LNCAP (cell line): ENCODE measurements around the gene LRRC43.

Source experiments
- TF ChIP-seq, protein P1 (sequence below): fragments of 450-650 bp; IDR thresholded peaks from 2 replicates; pipeline ENCODE4 v1.5.1; 2017; ENCODE audit warnings: mild to moderate bottlenecking

LRRC43 gene

DNA sequence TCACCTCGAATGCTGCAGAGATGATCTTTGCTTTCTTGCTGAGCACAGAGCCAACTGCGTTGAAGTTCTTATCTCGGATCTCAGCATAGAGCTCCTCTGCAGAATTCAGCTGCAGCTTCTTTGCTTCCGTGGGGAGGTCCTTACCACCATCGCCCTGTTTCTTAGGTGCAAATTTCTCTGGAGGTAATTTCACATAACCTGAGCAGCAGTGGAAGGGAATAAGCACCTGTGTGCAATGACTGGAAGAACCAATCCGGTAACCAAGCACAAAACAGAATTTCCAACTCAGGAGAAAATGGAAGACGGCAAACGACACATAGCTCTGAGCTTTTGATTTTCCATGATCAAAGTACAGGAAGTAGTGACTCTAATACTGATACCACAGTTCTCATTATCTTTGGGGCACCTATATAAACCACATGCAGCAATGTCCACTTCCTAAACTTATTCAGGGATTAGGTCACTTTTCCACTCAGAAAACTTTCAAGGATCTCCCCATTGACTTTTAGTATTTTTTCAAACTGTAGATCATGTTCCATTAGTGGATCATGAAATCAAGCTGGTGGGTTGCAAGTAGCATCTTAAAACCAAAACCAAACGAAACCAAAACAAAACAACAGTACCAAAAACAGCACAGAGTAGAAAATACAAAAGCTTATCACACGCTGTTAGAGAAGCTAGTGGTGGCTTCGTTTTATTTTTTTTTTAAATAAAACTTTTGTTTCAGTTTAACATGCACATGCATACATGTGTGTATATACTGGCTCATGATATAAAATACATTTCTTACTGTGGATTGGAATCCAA, 61.8 kb downstream of the LRRC43 start:
- TF ChIP-seq, protein P1, sequence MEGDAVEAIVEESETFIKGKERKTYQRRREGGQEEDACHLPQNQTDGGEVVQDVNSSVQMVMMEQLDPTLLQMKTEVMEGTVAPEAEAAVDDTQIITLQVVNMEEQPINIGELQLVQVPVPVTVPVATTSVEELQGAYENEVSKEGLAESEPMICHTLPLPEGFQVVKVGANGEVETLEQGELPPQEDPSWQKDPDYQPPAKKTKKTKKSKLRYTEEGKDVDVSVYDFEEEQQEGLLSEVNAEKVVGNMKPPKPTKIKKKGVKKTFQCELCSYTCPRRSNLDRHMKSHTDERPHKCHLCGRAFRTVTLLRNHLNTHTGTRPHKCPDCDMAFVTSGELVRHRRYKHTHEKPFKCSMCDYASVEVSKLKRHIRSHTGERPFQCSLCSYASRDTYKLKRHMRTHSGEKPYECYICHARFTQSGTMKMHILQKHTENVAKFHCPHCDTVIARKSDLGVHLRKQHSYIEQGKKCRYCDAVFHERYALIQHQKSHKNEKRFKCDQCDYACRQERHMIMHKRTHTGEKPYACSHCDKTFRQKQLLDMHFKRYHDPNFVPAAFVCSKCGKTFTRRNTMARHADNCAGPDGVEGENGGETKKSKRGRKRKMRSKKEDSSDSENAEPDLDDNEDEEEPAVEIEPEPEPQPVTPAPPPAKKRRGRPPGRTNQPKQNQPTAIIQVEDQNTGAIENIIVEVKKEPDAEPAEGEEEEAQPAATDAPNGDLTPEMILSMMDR = no peak

DNA sequence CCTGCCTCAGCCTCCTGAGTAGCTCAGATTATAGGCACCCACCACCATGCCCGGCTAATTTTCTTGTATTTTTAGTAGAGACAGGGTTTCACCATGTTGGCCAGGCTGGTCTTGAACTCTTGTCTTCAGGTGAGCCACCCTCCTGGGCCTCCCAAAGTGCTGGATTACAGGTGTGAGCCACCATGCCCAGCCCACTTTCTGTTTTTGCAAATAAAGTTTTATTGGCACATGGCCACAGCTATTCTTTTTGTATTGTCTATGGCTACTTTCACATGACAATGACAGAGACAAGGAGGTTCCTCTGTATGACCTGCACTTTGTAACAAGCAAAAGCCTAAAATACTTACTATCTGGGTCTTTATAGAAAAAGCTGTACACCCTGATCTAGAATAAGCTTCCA, 62.6 kb downstream of the LRRC43 start:
- TF ChIP-seq, protein P1 = no peak

DNA sequence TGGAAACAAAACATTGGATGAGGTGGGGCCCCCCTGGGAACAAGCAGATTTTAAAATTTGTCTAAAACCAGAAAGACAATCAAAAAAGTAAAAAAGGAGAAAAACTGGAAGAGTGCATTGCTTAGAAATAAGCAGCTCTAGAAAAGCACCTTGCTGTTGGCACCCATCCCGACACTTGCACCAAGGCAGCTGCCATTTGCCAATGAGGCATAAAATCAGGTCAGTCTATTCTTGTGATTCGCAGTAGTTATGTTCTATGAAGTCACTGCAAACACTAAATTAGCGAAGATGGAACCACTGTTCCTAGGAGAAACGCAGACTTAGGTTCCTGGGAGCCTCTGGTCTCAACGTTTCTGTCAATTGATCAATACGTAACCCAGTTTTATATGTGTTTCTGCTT, 67.1 kb downstream of the LRRC43 start:
- TF ChIP-seq, protein P1 = no peak

DNA sequence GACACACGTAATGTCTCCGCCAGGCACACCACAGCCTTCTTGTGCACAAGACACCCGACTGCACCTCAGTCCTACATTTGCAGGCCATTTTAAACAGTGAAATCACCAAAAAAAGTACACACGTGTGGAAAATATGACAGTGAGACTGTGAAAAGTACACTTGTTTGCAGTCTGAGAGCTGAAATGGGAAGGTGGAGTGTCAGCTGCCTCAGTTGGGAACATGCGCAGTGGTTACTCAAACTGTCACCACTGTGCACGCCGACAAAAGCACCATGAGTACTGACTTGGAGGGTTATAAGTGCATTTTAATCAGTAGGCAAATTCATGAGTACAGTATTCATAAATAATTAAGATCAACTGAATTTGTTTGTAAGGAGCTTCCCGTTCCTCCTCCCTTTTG, 67.6 kb downstream of the LRRC43 start:
- TF ChIP-seq, protein P1 = no peak
